ENCODE measurements around the gene PXDC1. TPM values are rescaled to one million over a fixed set of nuclear protein-coding genes. Genes with fewer than 3 reads are reported as not detected.

The PXDC1 gene
- total RNA-seq, 1 donor from 2014 or later: 231 TPM

- Mint-ChIP-seq H3K4me3 (ENCODE audit: unreplicated experiment) (peak overlapping the region; percentile 65), H3K36me3 (ENCODE audit: low read depth) (peaks cover 42% of the 10 kb centered on the region), H3K4me1 (ENCODE audit: low read depth) (peaks cover 100% of the 10 kb centered on the region), H3K27me3 (ENCODE audit: low read depth) (no peaks in the 10 kb centered on the region), H3K27ac (ENCODE audit: unreplicated experiment) (peak overlapping the region; percentile 91), H3K9me3 (ENCODE audit: low read depth) (no peaks in the 10 kb centered on the region)
- TF ChIP-seq, protein P1, sequence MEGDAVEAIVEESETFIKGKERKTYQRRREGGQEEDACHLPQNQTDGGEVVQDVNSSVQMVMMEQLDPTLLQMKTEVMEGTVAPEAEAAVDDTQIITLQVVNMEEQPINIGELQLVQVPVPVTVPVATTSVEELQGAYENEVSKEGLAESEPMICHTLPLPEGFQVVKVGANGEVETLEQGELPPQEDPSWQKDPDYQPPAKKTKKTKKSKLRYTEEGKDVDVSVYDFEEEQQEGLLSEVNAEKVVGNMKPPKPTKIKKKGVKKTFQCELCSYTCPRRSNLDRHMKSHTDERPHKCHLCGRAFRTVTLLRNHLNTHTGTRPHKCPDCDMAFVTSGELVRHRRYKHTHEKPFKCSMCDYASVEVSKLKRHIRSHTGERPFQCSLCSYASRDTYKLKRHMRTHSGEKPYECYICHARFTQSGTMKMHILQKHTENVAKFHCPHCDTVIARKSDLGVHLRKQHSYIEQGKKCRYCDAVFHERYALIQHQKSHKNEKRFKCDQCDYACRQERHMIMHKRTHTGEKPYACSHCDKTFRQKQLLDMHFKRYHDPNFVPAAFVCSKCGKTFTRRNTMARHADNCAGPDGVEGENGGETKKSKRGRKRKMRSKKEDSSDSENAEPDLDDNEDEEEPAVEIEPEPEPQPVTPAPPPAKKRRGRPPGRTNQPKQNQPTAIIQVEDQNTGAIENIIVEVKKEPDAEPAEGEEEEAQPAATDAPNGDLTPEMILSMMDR (IDR thresholded peaks at IDR 0.05): no peak
- DNase-seq (ENCODE audit: low spot score): peak; percentile 82
Observed at GRCh38 chr6:3744211-3744900, 7.2 kb downstream of the PXDC1 start.

GRCh38 chr6:3743541-3743940 is 8.0 kb downstream of the PXDC1 start:
- Mint-ChIP-seq H3K27ac (ENCODE audit: unreplicated experiment) (peak overlapping the region; percentile 91), H3K4me3 (ENCODE audit: unreplicated experiment) (peak overlapping the region; percentile 65)

GRCh38 chr6:3742426-3743344 is 8.8 kb downstream of the PXDC1 start:
- Mint-ChIP-seq H3K4me1 (ENCODE audit: low read depth) (peaks cover 100% of the 10 kb centered on the region), H3K4me3 (ENCODE audit: unreplicated experiment) (peak overlapping the region; percentile 65), H3K27me3 (ENCODE audit: low read depth) (no peaks in the 10 kb centered on the region), H3K9me3 (ENCODE audit: low read depth) (no peaks in the 10 kb centered on the region), H3K27ac (ENCODE audit: unreplicated experiment) (peak overlapping the region; percentile 91), H3K36me3 (ENCODE audit: low read depth) (peaks cover 35% of the 10 kb centered on the region)
- peak; percentile 74 for DNase-seq (ENCODE audit: low spot score)
- TF ChIP-seq, protein P1 (IDR thresholded peaks at IDR 0.05): peak; percentile 99

More at GRCh38 chr6:3743541-3743940, 8.0 kb downstream of the PXDC1 start:
- peak; percentile 63 for DNase-seq (ENCODE audit: low spot score)
- no peaks in the 10 kb centered on the region for H3K9me3 Mint-ChIP-seq (ENCODE audit: low read depth)
- TF ChIP-seq, protein P1 (IDR thresholded peaks at IDR 0.05): no peak
- H3K27me3 Mint-ChIP-seq (ENCODE audit: low read depth): no peaks in the 10 kb centered on the region
- H3K36me3 Mint-ChIP-seq (ENCODE audit: low read depth): peaks cover 39% of the 10 kb centered on the region
- peaks cover 100% of the 10 kb centered on the region for H3K4me1 Mint-ChIP-seq (ENCODE audit: low read depth)

- H3K9me3 Mint-ChIP-seq (ENCODE audit: low read depth): no peaks in the 10 kb centered on the region
- H3K27ac Mint-ChIP-seq (ENCODE audit: unreplicated experiment): peak overlapping the region; percentile 91
- H3K4me3 Mint-ChIP-seq (ENCODE audit: unreplicated experiment): peak overlapping the region; percentile 65
- peaks cover 35% of the 10 kb centered on the region for H3K36me3 Mint-ChIP-seq (ENCODE audit: low read depth)
- no peak for DNase-seq (ENCODE audit: low spot score)
- TF ChIP-seq, protein P1 (IDR thresholded peaks at IDR 0.05): no peak
- no peaks in the 10 kb centered on the region for H3K27me3 Mint-ChIP-seq (ENCODE audit: low read depth)
- H3K4me1 Mint-ChIP-seq (ENCODE audit: low read depth): peaks cover 100% of the 10 kb centered on the region
Observed at GRCh38 chr6:3742076-3742425, 9.5 kb downstream of the PXDC1 start.

DNA sequence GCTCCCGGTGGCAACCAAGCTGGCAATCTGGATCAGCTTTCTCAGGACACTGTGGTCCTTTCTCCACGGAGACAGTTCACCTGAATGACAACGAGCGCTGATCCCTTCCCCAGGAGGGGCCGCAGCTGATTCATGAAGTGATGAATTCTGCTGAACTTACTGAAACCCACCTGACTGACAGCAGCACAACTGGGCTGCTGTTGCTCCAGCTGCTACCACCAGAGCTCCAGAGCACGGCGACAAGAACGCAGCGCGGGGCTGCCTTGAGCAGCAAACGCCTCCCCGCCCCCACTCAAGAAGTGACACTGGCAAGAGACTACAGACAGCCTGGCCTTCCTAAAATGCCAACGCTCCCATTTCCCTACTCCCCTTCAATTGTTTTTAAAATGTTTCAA is 10.0 kb downstream of the PXDC1 start:
- Mint-ChIP-seq H3K4me1 (ENCODE audit: low read depth) (peaks cover 100% of the 10 kb centered on the region), H3K27ac (ENCODE audit: unreplicated experiment) (peak overlapping the region; percentile 91), H3K9me3 (ENCODE audit: low read depth) (no peaks in the 10 kb centered on the region), H3K4me3 (ENCODE audit: unreplicated experiment) (peak overlapping the region; percentile 65), H3K27me3 (ENCODE audit: low read depth) (no peaks in the 10 kb centered on the region), H3K36me3 (ENCODE audit: low read depth) (peaks cover 37% of the 10 kb centered on the region)
- DNase-seq (ENCODE audit: low spot score): no peak
- TF ChIP-seq, protein P1 (IDR thresholded peaks at IDR 0.05): no peak

Measured in chondrocyte (in vitro differentiated cells).